ENCODE results near the gene PRKAR2A.
"Not testable (repeated sequence)": the region's sequence is repeated elsewhere in the genome, so short reads cannot be mapped to it uniquely, and the experiment has no call there.

Gene PRKAR2A

GRCh38 chr3:48765376-48765775 lies 82.3 kb downstream of the PRKAR2A start:
- H3K27ac ChIP-seq, result no peak overlapping the region

GRCh38 chr3:48762816-48763215 lies 84.9 kb downstream of the PRKAR2A start:
- TF ChIP-seq, protein P1, sequence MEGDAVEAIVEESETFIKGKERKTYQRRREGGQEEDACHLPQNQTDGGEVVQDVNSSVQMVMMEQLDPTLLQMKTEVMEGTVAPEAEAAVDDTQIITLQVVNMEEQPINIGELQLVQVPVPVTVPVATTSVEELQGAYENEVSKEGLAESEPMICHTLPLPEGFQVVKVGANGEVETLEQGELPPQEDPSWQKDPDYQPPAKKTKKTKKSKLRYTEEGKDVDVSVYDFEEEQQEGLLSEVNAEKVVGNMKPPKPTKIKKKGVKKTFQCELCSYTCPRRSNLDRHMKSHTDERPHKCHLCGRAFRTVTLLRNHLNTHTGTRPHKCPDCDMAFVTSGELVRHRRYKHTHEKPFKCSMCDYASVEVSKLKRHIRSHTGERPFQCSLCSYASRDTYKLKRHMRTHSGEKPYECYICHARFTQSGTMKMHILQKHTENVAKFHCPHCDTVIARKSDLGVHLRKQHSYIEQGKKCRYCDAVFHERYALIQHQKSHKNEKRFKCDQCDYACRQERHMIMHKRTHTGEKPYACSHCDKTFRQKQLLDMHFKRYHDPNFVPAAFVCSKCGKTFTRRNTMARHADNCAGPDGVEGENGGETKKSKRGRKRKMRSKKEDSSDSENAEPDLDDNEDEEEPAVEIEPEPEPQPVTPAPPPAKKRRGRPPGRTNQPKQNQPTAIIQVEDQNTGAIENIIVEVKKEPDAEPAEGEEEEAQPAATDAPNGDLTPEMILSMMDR (conservative IDR thresholded peaks at IDR 0.05; ENCODE audit: low read depth), result no peak
- no peak for DNase-seq (ENCODE audit: low spot score)
- ChIA-PET CTCF (interaction anchor here (1.3 kb wide), 1 partner anchor 11 kb away, joined by 3 read pairs; no protein-coding TSS in a partner anchor), POLR2A (ENCODE audit: low non-redundant PET) (no interaction called here)
- H3K27ac ChIP-seq, result no peak overlapping the region

More at GRCh38 chr3:48765376-48765775, 82.3 kb downstream of the PRKAR2A start:
- ChIA-PET CTCF (interaction anchor here (0.7 kb wide), 1 partner anchor 524 kb away, joined by 3 read pairs; no protein-coding TSS in a partner anchor), POLR2A (ENCODE audit: low non-redundant PET) (no interaction called here)
- TF ChIP-seq, protein P1 (conservative IDR thresholded peaks at IDR 0.05; ENCODE audit: low read depth), result peak; percentile 48; the same call in 1 of the 2 replicates
- DNase-seq (ENCODE audit: low spot score), result peak; percentile 28

GRCh38 chr3:48759991-48760540 lies 87.6 kb downstream of the PRKAR2A start:
- CTCF ChIA-PET; POLR2A ChIA-PET (ENCODE audit: low non-redundant PET); H3K27ac ChIP-seq; DNase-seq (ENCODE audit: low spot score): not testable (repeated sequence)

DNA sequence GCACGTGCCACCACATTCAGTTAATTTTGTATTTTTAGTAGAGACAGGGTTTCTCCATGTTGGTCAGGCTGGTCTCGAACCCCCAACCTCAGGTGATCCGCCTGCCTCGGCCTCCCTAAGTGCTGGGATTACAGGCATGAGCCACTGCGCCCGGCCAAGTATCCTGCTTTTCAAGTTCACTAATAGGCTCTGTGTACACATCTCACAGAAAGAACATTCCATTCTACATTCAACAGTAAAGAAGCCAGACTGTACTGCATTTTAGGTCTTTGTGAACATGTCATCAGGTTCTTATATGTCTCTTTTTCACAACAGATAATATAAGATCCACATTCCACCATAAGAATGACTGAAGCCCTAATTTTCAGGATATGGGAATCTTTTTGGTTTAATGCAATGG lies 88.1 kb downstream of the PRKAR2A start:
- POLR2A ChIA-PET (ENCODE audit: low non-redundant PET); CTCF ChIA-PET: not testable (repeated sequence)

GRCh38 chr3:48759071-48759470 lies 88.6 kb downstream of the PRKAR2A start:
- POLR2A ChIA-PET (ENCODE audit: low non-redundant PET), result no interaction called here
- TF ChIP-seq, protein P1 (conservative IDR thresholded peaks at IDR 0.05; ENCODE audit: low read depth), result no peak

More for the DNA sequence above, 88.1 kb downstream of the PRKAR2A start:
- DNase-seq (ENCODE audit: low spot score); H3K27ac ChIP-seq: not testable (repeated sequence)

DNA sequence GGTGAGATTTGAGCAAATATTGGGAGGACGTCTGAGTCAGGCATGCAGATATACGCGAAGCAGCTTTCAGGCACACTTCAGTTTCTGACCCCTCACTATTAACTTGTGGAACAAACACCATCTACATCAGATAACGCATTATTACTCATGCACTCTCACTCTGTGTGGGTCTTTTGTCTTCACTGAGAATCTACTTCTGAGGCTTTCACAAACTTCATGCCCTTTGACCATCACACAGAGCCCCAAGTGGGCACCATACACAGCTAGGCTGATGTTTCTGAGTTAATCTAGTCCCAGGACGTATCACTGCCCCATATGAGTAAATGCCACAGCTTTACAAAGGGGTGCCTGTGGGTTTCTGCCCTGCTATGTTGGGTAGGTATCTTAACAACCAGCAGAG lies 91.0 kb downstream of the PRKAR2A start:
- POLR2A ChIA-PET (ENCODE audit: low non-redundant PET), result no interaction called here
- H3K27ac ChIP-seq, result no peak overlapping the region
- no peak for DNase-seq (ENCODE audit: low spot score)
- CTCF ChIA-PET, result no interaction called here
- TF ChIP-seq, protein P1 (conservative IDR thresholded peaks at IDR 0.05; ENCODE audit: low read depth), result no peak

More at GRCh38 chr3:48759071-48759470, 88.6 kb downstream of the PRKAR2A start:
- CTCF ChIA-PET, result no interaction called here
- no peak for DNase-seq (ENCODE audit: low spot score)
- H3K27ac ChIP-seq, result no peak overlapping the region

DNA sequence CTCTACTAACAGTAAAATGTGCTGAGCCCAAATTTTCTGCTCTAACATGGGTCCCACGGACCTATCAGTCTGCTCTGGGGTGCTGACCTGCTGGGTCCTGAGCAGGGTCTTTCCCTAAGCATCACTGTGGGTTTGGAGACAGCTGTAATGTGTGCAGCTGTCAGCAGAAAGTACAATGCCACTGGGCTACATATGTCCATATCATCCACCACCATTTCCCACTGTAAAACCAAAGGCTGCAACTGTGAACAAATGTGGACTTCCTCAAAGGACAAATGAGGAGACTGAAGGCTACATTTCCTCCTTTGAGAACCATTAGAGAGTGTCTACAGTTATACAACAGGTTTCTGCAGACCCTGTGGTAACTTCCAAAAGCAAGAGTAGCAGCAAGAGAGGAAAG lies 96.8 kb downstream of the PRKAR2A start:
- POLR2A ChIA-PET (ENCODE audit: low non-redundant PET), result no interaction called here
- DNase-seq (ENCODE audit: low spot score), result no peak
- TF ChIP-seq, protein P1 (conservative IDR thresholded peaks at IDR 0.05; ENCODE audit: low read depth), result no peak
- H3K27ac ChIP-seq, result no peak overlapping the region
- CTCF ChIA-PET, result no interaction called here
